Measurements from ENCODE around the gene SOX5. TPM values are rescaled to one million over a fixed set of nuclear protein-coding genes. Genes with fewer than 3 reads are reported as not detected.

The SOX5 gene
- total and polyA plus RNA-seq, 11 donors = 0.49 to 4.9 (median 2.5) TPM

DNA sequence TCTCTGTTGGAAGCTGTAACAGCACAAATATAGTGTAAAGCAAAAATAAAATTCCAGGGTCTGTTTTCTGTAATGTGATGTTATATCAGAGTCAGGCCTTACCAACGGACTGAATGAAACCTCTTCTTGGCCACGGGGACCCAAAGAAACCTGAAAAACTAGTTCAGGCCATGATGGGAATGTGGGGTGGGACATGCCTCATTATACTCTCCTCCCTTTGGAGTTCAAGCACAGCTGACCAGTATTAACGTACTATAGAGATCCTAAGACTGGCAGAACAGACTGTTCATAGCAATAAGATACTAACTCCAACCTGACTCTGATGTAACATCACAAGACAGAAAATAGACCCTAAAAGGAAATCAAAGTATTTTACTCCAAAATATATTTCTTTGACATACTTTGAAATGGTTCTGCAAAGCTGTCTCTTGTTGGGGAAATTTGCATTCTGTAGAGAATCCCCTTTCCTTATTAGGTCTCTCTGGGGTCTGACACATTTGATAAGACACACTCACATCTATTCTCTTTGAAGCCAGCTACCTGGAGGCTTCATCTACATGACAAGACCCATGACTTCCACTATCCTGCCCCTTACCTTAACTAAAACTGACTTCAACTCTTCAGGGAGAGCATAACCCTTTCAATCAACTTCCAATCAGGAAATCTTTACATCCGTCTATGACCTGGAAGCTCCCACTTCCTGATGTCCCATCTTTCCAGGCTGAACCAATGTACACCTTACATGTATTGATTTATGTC, 444.6 kb downstream of the SOX5 start:
- WGBS, 4 donors = 57 to 83% (median 76%) methylated on average over 4 of the region's 4 CpGs
- TF ChIP-seq, protein P1, sequence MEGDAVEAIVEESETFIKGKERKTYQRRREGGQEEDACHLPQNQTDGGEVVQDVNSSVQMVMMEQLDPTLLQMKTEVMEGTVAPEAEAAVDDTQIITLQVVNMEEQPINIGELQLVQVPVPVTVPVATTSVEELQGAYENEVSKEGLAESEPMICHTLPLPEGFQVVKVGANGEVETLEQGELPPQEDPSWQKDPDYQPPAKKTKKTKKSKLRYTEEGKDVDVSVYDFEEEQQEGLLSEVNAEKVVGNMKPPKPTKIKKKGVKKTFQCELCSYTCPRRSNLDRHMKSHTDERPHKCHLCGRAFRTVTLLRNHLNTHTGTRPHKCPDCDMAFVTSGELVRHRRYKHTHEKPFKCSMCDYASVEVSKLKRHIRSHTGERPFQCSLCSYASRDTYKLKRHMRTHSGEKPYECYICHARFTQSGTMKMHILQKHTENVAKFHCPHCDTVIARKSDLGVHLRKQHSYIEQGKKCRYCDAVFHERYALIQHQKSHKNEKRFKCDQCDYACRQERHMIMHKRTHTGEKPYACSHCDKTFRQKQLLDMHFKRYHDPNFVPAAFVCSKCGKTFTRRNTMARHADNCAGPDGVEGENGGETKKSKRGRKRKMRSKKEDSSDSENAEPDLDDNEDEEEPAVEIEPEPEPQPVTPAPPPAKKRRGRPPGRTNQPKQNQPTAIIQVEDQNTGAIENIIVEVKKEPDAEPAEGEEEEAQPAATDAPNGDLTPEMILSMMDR (IDR thresholded peaks at IDR 0.05) = no peak
- no peak for TF ChIP-seq POLR2A (IDR thresholded peaks at IDR 0.05)
- H3K27me3 ChIP-seq = no peaks in the 10 kb centered on the region
- H3K27ac ChIP-seq = no peak overlapping the region
- H3K4me3 ChIP-seq = no peak overlapping the region
- H3K9me3 ChIP-seq = peaks cover 0 to 7% (median 0%) of the 10 kb centered on the region in 12 donors
- intact Hi-C loops (cut with DNase I) = no loop called here
- ATAC-seq = no peak
- no peak for DNase-seq
- no peaks in the 10 kb centered on the region for H3K36me3 ChIP-seq
- H3K4me1 ChIP-seq = no peaks in the 10 kb centered on the region

DNA sequence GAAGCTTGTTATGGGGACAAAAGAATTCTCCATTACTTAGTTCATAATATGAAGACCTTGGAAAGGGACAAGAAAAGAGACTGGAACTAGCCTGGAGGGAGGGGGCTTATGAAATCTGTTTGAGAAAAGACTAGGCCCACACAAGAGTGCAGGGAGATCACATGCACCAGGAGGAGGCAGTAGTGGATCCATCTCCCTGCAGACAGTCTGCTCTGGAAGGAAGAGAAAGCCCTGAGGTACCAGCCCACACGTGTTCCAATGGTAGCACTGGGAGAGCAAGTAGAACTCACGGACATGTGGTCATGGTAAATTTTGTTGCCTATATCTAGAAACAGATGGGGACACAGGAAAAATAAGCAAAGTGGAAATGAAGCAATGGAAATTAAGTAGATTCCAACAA, 445.4 kb downstream of the SOX5 start:
- Histone ChIP-seq H3K4me1 (no peaks in the 10 kb centered on the region), H3K9me3 (peaks cover 0 to 7% (median 0%) of the 10 kb centered on the region in 12 donors), H3K4me3 (no peak overlapping the region), H3K27me3 (no peaks in the 10 kb centered on the region), H3K27ac (no peak overlapping the region), H3K36me3 (no peaks in the 10 kb centered on the region)
- DNase-seq (no peak), ATAC-seq (no peak)
- 54 to 69% (median 61%) methylated on average over 2 of the region's 2 CpGs for WGBS, 4 donors
- intact Hi-C loops (cut with DNase I) = no loop called here
- TF ChIP-seq, protein P1 (IDR thresholded peaks at IDR 0.05) = no peak
- TF ChIP-seq POLR2A (IDR thresholded peaks at IDR 0.05) = no peak

DNA sequence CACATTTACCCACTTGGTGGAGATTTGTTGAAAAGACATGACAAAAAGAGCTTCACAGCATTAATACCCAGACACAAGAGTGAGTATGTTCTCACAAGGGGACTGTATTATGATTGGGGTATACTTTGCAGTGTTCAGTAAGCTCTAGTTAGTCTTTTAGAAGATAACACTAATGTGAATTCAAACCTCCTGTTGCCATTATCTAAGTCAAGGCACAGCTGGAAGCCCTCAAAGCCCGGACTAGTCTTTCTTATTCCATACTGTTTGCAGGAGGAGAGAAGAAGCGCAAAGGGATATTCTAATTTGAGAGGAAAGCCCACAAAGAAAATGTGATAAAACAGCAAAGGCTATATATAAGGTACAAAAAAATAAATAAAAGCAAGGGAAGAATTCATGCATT, 445.9 kb downstream of the SOX5 start:
- 54 to 66% (median 62%) methylated on average over 2 of the region's 2 CpGs for WGBS, 4 donors
- Histone ChIP-seq H3K4me1 (no peaks in the 10 kb centered on the region), H3K27me3 (no peaks in the 10 kb centered on the region), H3K27ac (no peak overlapping the region), H3K36me3 (no peaks in the 10 kb centered on the region), H3K9me3 (peaks cover 0 to 12% (median 0%) of the 10 kb centered on the region in 12 donors), H3K4me3 (no peak overlapping the region)
- TF ChIP-seq, protein P1 (IDR thresholded peaks at IDR 0.05) = no peak
- no peak for TF ChIP-seq POLR2A (IDR thresholded peaks at IDR 0.05)
- ATAC-seq (no peak), DNase-seq (no peak)
- intact Hi-C loops (cut with DNase I) = no loop called here

DNA sequence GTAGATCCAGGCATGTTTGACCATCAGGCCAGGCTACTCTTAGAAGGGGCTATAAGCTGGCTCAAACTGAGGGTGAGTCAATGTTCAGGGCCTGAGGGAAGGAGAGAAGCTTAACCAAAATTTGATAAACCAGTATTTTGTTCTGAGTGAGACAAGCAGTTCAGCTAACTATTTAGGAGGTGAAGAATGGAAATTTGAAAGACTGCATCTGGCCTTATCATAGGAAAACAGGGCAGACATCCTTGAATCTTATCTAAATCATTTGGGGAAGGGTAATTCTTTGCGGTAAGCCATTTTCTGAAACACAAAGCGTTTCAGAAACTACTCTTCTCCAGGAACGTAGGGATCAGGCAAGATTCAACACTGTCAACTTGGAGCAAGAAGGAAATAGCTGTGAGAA, 447.2 kb downstream of the SOX5 start:
- Histone ChIP-seq H3K4me3 (no peak overlapping the region), H3K27me3 (no peaks in the 10 kb centered on the region), H3K36me3 (no peaks in the 10 kb centered on the region), H3K27ac (no peak overlapping the region), H3K9me3 (peaks cover 0 to 16% (median 1%) of the 10 kb centered on the region in 12 donors), H3K4me1 (no peaks in the 10 kb centered on the region)
- WGBS, 4 donors = 51 to 63% (median 55%) methylated on average over 3 of the region's 3 CpGs
- intact Hi-C loops (cut with DNase I) = no loop called here
- DNase-seq = no peak
- TF ChIP-seq POLR2A (IDR thresholded peaks at IDR 0.05) = no peak
- TF ChIP-seq, protein P1 (IDR thresholded peaks at IDR 0.05) = no peak
- no peak for ATAC-seq

Measured in heart left ventricle (tissue), 16 donors.